GM20431 (cell line): ENCODE results near the gene NTRK2.

Experiments used
- in situ Hi-C: fragments of 300-500 bp; cut with MseI, MboI; formaldehyde crosslinking; loops from one replicate; pipeline ENCODE4 v1.15.0; 2020; ENCODE audit warnings: low sequenced_read_pairs; ENCODE audit not compliant: unreplicated experiment

Gene NTRK2

DNA sequence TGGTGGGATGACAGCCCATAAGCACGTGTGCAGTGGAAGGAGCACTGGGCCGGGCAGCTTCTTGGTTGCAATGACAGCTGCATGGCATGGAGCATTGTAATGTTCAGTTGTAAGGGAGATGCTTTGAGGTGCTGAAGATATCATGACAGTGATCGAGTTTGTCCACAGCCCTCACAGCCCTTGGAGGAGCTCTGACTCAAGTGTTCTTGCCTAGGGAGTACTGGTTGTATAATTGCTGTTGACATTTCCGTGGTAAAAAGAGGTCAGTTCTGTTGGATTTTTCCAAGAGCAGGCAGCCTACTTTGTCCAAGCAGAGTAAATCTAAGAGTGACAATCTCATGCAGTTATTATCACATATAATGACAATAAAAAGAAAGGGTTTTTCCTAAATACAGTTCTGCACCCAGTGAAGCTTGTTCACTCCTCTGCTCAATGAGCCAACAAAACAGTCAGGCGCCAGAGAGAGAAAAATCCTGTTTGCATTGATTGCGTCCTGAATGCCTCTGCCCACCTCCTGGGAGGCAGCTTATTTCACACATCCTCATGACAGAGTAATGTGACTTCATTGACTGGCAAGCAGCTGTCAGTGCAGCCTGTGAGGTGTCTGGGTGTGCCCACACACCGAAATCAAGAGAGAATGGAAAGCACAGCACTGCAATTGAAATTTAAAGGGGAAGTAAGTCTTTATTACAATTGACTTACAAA lies 248.0 kb downstream of the NTRK2 start:
- in situ Hi-C loops = no loop called here

DNA sequence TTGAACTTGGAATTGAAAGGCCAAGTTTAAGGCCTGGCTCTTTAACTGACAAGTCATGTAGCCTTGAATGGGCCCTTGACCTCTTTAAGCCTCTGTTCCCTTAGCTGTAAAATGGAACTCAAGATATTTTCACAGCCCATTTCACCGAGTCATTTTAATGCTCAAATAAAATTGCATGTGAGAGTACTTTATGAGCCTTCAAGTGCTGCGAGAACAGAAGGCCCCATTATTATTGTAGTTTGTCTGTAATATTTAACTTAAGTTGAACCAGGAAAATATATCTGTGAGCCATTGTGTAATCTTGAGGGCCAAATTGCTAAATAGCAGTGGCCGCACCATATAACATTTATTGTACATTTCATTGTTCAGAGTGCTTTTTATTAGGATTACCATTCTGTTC lies 249.9 kb downstream of the NTRK2 start:
- in situ Hi-C loops = no loop called here

DNA sequence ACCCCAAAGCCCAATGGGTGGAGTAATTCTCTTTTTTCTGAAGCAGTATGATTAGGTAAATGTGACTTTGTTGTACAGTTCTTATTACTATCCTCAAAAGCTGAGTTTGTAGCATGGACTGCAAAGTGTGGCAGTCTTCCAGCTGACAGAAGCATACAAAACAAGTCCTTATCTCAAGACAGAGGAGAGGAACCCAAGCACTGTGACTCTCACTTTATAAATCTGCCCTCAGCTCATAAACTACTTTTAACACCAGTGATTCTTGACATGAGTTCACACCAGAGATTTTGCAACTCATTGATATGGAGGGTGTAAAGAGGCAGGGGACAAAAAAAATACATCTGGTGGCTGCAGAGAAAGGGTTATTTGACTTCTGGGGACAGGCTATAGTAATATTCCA lies 251.6 kb downstream of the NTRK2 start:
- in situ Hi-C loops = no loop called here

DNA sequence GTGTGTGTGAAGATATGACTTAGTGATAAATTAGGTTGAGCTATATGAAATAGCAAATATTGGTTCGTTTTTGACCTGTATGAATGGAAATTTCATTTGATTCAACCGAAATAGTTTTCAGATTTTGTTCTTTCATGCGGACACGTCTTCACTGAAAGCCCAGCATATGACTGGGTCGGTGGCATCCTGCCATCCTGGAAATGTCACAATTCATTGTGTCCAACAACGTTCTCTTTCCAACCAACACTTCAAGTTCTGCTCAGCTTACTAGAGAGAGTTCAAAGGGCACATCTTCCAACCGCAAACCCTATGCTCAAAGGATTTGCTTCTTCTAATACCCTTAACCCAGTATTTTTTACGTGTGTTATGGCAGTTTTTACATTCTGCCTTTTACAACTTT lies 252.5 kb downstream of the NTRK2 start:
- in situ Hi-C loops = no loop called here

DNA sequence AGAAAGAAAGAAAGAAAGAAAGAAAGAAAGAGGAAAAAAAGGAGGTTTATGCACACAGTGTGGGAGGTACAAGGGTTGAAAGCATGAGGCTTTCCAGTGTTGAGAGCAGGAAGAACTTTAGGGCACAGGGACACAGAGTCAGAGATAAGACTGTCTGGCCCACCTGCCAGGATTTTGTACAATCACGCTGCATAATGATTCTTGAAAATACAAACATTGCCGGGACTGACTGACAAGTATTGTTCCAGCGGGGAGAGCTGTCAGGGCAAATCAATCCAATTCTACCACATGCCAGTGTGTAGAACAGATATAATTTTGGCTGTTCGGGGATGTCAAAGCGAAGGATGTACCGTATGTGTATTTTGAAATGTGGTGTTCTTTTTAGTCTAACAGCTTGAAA lies 254.7 kb downstream of the NTRK2 start:
- in situ Hi-C loops = no loop called here

DNA sequence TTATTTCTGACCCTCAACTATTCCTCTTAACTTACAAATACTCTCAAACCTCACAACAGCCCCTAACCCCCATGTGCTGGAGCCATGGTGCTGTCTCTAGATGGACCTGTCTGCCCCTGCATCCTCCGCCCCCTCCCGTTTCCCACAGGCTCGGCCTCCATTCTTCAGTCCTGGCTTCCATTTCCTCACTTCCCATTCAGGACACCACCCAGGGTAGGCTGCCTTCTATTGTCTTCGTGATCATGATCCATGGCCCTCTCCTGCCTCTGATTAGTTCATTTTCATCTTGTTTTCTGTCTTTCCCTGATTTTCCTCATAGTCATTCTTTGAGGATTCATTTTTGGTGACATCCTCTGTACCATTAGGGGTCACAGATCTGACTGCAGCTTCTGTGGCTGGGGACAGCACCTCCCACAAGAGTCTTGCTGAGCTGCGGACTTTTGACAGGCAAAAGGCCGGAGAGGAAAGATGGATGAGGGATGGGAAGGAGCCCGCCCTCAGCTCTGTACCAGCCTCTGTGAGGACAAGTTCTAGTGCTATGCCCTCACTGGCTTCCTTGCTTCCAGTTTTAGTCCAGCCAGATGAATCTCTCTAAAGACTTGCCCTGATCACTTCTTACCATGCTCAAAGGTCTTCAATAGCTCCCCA lies 255.8 kb downstream of the NTRK2 start:
- in situ Hi-C loops = no loop called here

DNA sequence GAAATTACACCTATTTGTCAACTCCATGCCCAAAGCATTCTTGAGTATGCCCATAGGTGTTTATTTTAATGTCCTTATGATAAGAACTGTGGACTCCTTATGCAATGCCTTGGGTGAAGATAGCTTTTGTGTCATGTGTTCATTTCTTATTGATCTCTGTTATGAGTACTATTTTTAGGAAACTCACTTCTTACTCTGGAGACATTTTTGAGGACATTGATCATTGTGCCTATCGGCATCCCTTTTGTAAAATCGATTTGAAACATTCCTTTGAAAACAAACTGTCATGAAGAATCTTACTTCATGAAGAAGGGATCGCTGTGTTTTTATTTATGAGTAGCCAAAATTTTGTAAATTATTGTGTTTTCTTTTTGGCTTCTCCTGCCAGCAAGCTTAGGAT lies 257.3 kb downstream of the NTRK2 start:
- in situ Hi-C loops = no loop called here

DNA sequence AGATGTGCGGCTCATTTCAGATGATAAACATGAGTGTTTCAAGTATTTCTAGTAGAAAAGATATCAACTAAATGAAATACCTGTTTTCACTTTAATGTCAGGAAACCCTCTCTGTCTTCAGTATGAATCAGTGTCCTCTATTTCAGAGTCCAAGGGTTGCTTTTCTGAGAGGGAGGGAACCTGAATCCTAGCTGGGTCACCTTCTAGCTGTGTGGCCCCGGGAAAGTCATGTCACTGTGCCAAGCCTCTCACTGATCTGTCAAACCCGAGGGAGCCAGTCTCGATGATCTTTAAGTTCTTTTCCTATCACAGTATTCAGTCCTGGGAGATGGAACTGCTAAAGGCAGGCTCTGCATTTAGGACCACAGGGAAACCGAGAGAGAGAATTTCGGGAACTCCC lies 258.9 kb downstream of the NTRK2 start:
- in situ Hi-C loops = no loop called here

DNA sequence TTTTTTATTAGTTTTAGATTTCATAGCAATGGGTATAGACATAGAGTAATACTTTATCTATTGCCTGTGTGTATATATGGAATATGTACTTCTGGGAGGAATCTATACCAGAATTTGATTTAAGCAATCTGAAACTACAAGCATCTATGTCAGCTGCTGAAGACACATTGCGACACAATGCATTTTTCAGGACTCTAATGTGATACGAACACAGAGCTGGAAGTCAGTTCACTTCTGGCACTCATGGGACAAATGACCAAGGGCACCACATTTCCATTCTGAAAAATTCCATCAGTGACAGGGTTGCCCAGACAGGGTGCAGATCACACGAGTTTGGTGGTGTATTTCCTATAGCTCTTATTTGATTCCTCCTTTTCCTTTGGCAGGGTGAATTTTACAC lies 259.5 kb downstream of the NTRK2 start:
- in situ Hi-C loops = no loop called here

DNA sequence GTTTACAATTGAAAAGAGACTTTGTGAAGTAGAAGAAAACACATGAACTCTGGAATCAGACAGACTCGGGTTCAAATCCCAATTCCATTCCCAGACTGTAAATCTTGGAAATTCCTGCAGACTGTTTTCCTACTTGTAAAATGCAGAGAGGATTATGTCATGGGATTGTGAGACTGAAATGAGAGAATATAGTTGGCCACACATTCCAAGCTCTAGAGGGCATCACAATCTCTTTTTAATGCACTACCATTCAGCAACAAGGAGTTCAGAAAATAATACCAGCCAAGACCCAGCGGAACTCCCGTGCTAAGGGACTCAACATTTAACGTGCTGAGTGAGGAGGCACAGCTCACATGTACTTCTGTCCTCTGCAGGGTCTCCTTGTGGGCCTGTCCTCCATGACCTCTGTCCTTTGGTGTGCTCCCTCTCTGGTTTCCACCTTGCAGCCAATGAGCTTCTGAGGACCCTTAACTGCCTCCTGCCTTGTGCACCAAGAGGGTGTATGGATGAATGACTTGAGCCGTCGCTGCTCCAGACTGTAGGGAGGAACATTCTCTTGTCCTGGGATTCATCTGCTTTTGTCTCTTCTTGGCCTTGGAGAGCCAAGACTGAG lies 263.5 kb downstream of the NTRK2 start:
- in situ Hi-C loops = no loop called here

DNA sequence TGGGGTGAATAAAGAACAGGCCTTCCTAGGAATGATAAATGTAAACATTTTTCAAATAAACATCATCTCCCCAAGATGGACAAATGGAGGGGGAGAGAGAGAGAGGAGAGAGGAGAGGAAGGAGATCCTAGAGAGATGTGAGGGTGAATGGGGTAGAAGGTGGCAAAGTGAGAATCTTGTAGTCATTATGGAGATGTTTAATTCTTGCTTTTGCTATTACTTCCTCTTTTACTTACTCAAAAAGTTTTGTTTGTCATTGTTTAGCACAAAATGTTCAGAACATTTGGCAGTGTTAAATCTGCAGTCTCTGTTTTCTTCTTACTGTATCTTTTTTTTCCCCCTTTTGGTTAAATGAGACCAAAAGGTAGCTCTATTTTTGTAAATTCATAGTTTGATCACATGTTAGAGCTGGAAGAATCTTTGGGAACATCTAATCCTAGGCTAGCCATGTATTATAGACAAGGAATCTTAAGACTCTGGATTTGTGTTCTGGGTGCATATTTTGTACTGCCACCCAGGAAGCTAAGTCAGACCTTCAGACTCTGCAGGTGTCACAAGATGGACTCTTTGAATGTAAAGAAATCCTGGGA lies 266.1 kb downstream of the NTRK2 start:
- in situ Hi-C loops = no loop called here

DNA sequence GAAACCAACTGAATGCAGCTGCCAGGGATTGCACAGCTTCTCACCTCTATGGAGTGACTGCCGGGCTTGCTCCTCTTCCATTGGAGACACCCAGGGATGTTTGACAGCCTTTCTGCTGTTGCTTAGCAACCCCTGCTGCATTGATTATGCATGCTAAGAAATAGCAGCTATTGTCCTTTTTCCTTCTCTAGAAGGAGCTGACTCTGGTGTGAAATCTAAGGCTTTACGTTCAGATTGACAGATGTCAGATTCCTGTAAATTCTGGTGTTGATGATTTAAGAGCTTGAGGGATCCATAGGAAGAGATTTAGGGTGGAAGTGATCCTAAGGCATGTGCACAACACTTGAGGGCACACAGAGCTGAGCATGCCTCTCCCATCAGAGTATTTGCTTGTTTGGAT lies 267.7 kb downstream of the NTRK2 start:
- in situ Hi-C loops = no loop called here

DNA sequence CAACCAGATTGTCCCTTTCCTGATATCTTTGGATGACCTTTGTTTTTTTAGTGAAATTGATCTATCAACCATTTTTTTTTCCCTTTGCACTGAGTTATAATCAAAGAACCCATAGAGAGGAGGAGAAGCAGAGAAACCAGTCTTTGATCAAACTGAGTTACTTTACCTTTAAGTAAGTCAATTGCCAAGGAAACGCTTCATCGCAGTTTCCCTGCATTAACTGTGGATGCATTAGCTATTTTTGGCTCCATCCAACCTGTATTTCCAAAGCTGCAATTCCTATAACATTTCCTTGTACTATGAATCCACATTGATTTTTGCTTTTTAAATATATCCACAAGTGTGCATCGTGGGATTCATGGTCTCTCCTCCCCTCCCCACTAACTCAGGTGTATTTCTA lies 268.1 kb downstream of the NTRK2 start:
- in situ Hi-C loops = no loop called here

DNA sequence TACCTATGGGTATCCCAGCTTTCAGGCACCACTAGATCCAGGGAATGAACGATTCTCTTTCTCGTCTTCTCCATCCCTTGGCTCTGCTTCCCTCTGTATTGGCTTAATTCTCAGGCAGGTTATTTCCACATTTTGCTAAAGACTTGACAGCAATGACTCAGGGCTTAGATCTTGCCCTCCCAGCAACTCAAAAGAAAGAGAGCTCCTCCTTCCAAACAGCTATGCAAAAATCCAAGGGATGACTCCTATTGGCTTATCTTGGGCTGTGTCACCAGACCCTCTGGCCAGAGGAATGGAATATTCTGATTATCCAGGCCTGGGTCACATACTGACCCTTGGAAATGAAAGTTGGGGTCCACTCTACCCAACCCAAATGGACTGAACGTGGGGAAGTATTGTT lies 270.2 kb downstream of the NTRK2 start:
- in situ Hi-C loops = no loop called here

DNA sequence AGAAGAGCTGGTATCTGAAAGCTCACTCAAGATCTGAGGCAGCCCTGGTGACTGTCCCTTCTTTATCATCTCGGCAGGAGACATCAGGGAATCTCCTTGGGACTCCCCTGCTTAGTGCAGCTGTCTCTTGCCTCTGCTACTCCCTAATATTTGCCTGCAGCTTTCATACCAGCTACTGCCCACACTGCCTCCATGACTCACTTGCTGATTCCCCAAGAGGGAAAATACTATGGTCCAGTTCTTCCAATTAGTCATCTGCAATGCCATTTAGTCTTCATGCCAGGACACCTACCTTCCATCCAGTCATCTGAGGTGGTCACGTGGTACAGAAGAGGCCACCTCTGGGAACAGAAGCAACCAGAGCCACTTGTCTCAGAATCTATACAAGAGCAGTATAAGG lies 270.8 kb downstream of the NTRK2 start:
- in situ Hi-C loops = no loop called here

DNA sequence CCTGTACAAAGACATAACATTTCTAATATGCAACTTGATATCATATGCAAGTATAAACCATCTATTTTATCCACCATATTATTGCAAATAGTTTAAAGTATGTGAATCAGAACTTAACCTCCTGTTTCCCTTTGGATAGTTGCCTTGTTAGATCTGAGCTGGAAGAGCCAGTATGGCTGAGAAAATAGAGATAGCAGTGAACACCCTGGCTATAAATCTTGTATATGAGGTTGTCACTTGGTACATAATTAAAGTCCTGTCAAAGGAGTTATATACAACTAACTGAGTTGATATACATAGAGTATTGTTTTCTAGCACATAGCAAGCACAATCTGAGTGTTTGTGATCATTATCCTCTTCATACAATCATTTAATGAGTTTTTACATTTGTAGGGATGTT lies 272.3 kb downstream of the NTRK2 start:
- in situ Hi-C loops = no loop called here

DNA sequence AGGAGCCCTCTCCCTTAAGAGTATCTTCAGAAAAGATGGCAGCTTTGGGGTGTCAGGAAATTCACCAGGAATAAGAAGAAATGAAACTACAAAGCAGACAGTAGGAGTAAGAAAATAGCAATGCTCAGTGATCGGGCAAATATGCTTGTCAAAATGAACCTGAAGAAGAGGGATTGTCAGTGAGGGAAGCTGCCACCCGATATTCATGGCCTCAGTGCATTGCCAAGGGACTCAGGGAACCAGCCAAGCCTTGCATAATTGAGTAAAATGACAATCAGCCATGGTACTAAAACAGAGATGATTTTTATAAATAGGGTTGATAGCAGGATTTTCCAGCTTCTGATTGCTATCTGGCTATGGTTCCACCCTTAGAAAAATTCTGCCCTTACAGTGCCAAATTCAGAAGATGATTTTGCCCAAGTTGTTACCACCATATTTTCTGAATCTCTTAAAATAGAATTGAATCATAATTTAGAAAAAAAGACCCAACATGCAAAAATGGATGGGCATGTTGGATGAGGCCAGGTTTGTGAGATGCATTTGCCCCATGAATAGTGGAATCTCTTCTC lies 274.0 kb downstream of the NTRK2 start:
- in situ Hi-C loops = no loop called here

DNA sequence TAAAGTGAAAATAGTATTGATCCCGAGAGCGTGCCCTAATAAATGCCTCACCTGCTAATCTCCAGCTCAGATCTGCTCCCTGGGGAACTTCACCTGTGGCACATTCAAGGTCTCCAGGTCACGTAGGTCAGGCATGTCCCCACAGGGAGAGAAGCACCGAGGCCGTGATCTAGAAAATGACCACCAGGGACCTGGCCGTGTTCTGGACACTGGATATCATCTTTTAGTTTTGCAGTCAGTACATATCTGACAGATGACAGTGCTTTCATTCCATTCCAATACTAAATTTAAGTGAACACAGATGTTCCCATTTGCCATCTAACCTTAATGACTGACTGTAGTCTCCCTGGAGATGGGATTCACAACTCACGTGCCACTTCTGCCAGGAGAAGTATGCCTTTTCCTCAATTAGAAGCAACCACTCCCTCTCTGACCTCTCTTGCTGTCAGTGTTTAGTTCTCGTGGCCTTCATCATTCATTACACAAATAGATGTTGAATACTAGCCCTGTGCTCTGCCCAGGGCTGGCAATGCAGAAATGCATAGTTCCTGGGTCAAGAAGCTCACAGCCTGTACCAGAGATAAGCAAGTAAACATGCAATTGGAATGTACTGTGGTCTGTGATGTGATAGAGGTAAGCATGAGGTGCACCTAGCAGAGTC lies 276.5 kb downstream of the NTRK2 start:
- in situ Hi-C loops = no loop called here

DNA sequence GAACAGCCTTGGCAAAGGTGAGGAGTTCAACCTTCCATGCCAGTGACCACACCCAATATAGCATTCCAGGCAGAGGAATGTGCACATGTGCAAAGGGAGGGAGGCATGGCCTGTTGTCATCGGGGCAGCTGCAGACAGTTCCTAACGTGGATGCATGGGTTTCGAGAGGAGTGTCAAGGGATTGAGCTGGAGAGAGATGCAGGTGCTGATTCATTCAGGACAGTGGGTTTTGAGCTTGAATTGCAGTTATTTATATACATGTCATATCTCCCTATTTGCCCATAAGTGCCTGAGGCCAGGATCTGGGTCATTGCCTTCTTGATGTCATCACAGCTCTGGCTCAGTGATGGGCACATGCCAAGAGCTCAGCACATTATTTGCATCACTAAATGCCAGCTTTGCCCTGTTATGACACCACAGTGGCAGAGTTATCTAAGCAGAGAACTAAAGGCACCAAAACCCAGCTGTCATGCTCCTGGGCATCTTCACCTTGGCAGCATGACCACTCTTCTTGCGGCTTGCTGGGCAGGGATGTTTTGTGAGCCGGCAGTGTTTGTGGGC lies 278.0 kb downstream of the NTRK2 start:
- in situ Hi-C loops = no loop called here

DNA sequence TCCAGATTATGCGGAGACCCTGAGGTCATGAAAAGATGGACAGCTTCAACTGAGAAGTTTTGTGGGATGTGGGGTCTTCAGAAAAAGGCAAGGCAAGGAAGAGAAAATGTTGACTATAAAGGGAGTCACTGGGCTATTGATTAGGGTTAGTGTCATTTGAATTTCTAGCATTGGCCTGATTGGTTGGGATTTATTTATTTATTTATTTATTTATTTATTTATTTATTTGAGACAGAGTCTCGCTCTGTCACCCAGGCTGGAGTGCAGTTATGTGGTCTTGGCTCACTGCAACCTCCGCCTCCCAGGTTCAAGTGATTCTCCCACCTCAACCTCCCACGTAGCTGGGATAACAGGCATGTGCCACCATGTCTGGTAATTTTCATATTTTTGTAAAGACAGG lies 279.7 kb downstream of the NTRK2 start:
- in situ Hi-C loops = no loop called here
